Stimulated activated CD8-positive, alpha-beta memory T cell treated with anti-CD3 and anti-CD28 coated beads, Interleukin-15, amount 100 ng/mL, for 4 hours (primary cell): ENCODE data around the gene TEF.
"Not testable (repeated sequence)": the region's sequence is repeated elsewhere in the genome, so short reads cannot be mapped to it uniquely, and the experiment has no call there.

Source experiments
- DNase-seq, 2 donors: peaks; one replicate each; pipeline ENCODE4 v3.0.0-alpha.2; 2020; ENCODE audit warnings: low read depth in 2 of 2

The TEF gene

GRCh38 chr22:41382098-41382578 lies 396 bp downstream of the TEF start:
- peak in 1 of 2 donors; percentile 23 for DNase-seq

GRCh38 chr22:41382610-41383009 lies 868 bp downstream of the TEF start:
- no peak for DNase-seq

GRCh38 chr22:41383085-41383484 lies 1.3 kb downstream of the TEF start:
- no peak for DNase-seq

GRCh38 chr22:41384128-41384527 lies 2.4 kb downstream of the TEF start:
- DNase-seq: no peak

- DNase-seq: no peak
Observed at GRCh38 chr22:41387341-41387740, 5.6 kb downstream of the TEF start.

DNA sequence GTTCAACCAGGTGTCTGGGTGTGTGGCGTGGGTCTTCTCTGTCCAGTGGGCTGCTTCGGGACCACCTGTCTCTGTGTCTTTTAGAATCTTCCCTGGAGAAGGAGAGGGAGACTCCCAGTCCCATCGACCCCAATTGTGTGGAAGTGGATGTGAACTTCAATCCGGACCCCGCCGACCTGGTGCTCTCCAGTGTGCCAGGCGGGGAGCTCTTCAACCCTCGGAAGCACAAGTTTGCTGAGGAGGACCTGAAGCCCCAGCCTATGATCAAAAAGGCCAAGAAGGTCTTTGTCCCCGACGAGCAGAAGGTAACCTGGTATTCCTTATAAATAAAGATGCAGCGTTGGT lies 12.2 kb downstream of the TEF start:
- no peak for DNase-seq

DNA sequence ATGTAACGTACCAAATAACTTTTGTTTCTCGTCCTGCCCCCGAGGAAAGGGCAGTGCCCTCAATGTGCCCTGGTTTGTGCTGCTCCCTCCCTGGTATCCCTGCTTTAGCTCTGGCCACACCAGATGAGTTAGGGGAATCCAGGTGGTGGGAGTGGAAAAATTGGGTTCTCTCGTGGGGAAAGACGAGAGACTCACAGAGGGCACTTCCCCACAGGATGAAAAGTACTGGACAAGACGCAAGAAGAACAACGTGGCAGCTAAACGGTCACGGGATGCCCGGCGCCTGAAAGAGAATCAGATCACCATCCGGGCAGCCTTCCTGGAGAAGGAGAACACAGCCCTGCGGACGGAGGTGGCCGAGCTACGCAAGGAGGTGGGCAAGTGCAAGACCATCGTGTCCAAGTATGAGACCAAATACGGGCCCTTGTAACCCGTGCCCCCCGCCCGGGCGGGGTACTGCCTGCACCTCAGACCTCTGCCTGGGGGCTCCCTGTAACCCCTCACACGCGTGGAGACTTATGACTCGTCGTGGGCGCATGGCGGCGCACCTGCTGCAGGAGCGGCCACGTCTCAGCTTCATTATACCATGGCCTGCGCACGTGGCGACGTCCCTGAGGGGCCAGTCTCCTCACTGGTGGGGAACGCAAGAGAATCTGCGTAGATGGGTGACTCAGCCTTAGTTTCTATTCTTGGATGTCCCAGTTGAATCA lies 13.9 kb downstream of the TEF start:
- no peak for DNase-seq

GRCh38 chr22:41397143-41397811 lies 15.5 kb downstream of the TEF start:
- no peak for DNase-seq

- DNase-seq: no peak
Observed at GRCh38 chr22:41398921-41399320, 17.2 kb downstream of the TEF start.

DNA sequence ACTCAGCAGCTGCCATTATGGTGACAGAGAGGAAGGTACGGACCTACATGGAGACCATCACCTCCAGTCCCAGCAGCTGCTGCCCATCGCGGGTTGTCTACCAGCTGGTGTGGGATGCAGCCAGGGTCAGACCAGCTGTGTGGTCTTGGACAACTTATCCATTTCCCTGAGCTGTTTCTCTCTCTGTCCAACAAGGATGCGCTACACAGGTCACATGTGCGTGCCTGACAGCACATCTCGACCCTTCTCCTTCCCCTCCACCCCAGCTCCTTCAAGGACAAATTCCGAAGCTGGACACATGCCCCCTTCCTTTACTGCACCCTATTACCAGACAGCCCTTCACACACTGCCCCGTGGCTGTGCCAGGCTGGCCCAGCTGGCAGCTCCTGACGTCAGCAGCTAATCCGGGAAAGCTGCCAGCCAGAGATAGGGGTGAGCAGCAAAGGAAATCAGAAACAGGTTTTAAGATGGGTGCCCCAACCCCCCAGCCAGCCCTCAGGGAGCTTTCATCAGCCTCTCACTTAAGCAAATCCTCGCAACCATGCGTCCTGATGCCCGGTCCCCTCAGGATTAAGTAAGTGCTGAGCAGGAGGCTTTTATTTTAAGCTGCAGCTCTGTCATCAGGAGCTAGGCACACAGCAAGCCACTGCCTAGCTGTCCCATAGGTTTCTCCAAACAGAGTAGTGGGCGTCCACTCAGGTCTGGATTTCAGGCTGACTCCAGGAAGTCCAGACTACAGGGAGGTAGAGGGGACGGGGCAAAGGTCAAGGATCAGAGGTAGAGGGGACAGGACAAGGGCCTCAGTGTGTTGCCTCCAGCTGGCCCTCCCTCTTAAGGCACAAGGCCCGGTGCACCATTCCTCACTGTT lies 20.3 kb downstream of the TEF start:
- DNase-seq: no peak

DNA sequence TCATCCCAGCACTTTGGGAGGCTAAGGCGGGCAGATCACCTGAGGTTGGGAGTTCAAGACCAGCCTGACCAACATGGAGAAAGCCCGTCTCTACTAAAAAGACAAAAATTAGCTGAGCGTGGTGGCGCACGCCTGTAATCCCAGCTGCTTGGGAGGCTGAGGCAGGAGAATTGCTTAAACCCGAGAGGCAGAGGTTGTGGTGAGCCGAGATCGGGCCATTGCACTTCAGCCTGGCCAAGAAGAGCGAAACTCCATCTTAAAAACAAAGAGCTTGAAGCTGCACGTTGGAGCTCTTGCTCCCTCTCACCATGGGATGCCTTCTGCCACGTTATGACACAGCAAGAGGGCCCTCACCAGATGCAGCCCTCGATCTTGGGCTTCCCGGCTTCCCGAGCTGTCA lies 21.1 kb downstream of the TEF start:
- not testable (repeated sequence) for DNase-seq

- DNase-seq: peak; percentile 58 to 66
Observed at GRCh38 chr22:41403532-41404318, 22.0 kb downstream of the TEF start.

DNA sequence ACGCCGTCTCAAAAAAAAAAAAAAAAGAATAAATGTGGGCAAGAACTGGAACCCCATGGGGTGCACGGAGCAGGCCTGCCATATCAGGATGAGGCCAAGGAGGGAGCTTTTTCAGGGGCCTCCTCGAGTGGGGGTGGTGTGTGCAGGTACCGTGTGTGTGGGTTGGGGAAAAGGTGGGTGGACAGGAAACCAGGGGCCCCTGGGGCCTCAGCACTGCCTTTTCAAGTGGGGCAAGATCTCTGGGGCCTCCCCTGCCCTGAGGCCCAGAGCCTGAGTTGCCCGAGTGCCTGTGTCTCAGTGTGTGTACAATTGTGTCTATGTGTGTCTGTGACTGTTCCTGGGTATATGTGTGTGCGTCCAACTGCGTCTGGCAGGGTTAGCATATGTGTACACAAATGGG lies 23.8 kb downstream of the TEF start:
- peak in 1 of 2 donors; percentile 21 for DNase-seq

DNA sequence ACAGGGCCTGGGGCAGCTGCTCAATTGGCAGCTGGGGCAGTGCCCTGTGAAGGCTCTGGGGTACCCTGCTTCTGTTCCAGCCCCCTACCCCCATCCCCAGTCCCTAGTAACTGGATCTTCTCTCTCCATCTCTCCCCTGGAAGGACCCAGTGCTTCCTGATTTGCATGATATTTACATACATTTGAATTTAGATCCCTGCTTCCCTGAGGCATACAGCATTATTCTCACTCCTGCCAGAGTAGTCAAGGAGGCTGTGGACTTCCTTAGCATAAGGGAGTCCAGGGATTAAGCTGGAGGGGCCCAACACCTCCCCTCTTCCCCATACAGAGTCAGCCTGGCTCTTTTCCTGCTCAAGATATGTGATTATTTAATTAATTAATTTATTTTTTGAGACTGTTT lies 24.7 kb downstream of the TEF start:
- no peak for DNase-seq

DNA sequence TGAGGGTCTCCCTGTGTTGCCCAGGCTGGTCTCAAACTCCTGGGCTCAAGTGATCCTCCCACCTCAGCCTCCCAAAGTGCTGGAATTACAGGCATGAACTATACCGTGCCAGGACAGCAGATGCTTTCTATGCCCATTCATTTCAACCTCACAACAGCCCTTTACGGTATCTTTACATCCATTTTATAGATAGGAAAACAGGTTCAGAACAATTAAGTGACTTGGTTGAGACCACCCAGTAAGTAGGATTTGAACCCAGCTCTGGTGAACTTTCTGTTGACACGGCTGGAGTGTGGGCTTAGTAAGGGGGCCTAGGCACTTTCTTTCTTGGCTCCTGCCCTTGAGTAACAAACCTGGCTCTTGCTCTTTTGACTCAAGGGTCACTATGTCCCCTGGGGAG lies 25.7 kb downstream of the TEF start:
- no peak for DNase-seq

- DNase-seq: no peak
Observed at GRCh38 chr22:41408665-41409064, 26.9 kb downstream of the TEF start.

- DNase-seq: no peak
Observed at GRCh38 chr22:41410311-41410751, 28.6 kb downstream of the TEF start.

GRCh38 chr22:41411021-41411851 lies 29.5 kb downstream of the TEF start:
- no peak for DNase-seq

GRCh38 chr22:41415554-41415953 lies 33.8 kb downstream of the TEF start:
- no peak for DNase-seq

- DNase-seq: no peak
Observed at GRCh38 chr22:41417622-41418390, 36.1 kb downstream of the TEF start.
